ENCODE data around the gene DGKA. TPM values are rescaled to one million over a fixed set of nuclear protein-coding genes. Genes with fewer than 3 reads are reported as not detected.
A peak's percentile ranks its signal among the peaks of the same experiment; 100 is the strongest.
"Not testable (repeated sequence)": the region's sequence is repeated elsewhere in the genome, so short reads cannot be mapped to it uniquely, and the experiment has no call there.

Gene DGKA
- polyA plus RNA-seq, 4 donors, result 13.9 to 23.4 (median 20.0) TPM

DNA sequence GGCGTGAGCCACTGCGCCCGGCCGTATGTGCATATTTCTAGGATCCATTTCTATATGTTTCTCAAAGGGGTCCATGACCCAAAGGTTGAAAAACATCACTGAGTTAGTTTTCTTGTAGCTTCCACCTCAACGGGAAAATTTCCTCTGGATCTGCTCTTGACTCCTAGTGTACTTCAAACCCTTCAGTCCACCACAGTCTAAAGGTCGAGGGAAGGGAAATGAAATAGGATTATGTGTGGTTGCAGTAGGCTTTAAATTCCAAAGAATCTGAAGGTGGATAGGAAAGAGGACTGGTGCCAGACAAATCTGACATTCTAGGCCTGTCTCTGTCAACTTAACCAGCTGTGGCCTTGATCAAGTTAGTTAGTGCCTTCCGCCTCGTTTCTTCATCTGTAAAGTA, 64.4 kb downstream of the DGKA start:
- DNase-seq (ENCODE audit: low read depth in 4 of 4, low spot score in 3 of 4), result no peak

DNA sequence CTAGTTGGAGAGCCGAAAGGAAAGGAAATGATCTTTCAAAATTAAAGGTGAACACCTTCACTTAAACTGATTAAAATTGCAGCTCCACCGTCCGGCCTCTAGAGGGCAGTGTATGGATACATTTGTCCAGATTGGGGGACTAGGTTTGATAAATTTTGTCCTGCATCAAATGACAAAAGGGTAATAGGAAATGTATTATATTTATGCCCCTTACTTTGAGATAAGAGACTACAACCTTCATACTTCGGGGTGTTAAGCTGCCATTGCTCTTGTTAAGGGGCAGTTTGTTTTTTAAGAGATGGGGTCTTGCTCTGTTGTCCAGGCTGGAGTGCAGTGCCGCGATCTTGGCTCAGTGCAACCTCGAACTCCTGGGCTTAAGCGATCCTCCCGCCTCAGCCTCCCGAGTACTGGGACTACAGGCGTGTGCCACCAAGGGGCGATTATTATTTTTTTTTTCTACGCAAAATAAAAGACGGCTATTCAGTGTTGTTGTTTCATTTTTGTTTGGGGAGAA, 65.3 kb downstream of the DGKA start:
- peak in 1 of 4 donors; percentile 63 for DNase-seq (ENCODE audit: low read depth in 4 of 4, low spot score in 3 of 4)

DNA sequence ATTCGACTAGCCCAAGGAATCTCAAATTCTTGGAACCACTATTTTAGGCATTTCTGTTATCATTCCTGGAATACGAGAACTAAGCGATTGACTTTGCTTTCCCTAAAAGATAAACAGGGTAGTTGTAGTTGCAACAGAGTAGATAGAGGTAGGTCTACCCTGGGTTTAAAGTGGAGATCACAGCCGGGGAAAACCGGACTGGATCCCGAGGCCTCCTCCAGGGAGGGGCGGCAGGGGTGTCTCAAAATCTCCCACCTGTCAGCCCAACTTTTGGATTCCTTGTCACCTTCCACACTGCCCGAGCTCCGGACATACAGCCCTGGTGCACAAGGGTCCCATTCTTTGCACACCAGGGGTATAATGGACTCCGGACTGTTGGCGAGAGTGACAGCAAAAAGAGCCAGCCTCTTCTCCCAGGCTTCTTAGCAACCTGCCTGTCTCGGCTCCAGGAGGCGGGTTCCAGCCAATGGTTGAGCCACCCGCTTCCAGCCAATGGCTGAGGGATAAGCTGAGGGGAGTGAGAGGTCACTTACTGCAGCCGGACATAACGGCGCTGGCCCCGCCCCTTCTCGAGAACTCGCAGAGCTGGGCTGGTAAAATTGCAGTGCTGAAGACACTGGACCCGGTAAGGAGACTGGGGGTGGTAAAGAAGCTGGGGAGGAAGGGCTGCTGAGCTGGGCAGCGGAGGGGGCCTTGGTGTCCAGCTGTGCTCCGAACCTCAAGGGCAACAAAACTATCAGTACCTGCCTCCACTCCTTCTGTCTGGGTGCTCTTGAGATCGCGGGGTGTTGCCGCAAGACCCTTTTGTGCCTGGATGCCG, 66.0 kb downstream of the DGKA start, which contains the start of gene SUOX:
Gene SUOX (plus strand): TSS at position 562 of the 820 bp plus-strand sequence. CDS start 4,946 bp downstream, outside the sequence.
- peak; percentile 87 to 95 (median 93) for DNase-seq (ENCODE audit: low read depth in 4 of 4, low spot score in 3 of 4)

DNA sequence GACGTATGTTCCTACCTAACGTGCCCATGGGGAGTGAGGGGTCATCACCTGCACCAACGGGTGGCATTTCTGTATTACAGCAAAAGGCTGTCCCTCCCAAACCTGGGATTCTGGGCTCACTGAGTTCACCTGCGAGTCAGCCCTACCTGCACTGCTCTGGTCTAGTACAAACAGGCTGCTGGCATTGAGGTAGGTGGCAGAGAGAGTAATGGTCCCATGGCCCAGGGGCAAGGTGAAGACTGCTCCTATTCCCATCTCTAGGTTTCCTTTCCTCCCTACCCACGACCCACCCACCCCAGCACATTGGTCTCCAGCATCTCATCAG, 66.5 kb downstream of the DGKA start:
- DNase-seq (ENCODE audit: low read depth in 4 of 4, low spot score in 3 of 4), result no peak

DNA sequence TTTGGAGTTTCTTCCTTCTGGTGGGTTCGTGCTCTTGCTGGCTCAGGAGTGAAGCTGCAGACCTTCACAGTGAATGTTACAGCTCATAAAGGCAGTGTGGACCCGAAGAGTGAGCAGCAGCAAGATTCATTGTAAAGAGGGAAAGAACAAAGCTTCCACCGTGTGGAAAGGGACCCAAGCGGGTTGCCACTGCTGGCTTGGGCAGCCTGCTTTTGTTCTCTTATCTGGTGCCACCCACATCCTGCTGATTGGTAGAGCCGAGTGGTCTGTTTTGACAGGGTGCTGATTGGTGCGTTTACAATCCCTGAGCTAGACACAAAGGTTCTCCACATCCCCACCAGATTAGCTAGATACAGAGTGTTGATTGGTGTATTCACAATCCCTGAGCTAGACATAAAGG, 68.6 kb downstream of the DGKA start:
- DNase-seq (ENCODE audit: low read depth in 4 of 4, low spot score in 3 of 4), result not testable (repeated sequence)

DNA sequence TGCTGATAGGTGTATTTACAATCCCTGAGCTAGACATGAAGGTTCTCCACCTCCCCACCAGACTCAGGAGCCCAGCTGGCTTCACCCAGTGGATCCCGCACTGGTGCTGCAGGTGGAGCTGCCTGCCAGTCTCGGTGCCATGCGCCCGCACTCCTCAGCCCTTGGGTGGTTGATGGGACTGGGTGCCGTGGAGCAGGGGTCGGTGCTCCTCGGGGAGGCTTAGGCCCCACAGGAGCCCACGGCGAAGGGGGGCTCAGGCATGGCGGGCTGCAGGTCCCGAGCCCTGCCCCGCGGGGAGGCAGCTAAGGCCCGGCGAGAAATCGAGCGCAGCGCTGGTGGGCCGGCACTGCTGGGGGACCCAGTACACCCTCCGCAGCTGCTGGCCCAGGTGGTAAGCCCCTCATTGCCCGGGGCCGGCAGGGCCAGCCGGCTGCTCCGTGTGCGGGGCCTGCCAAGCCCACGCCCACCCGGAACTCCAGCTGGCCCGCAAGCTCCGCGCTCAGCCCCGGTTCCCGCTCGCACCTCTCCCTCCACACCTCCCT, 69.1 kb downstream of the DGKA start:
- not testable (repeated sequence) for DNase-seq (ENCODE audit: low read depth in 4 of 4, low spot score in 3 of 4)

DNA sequence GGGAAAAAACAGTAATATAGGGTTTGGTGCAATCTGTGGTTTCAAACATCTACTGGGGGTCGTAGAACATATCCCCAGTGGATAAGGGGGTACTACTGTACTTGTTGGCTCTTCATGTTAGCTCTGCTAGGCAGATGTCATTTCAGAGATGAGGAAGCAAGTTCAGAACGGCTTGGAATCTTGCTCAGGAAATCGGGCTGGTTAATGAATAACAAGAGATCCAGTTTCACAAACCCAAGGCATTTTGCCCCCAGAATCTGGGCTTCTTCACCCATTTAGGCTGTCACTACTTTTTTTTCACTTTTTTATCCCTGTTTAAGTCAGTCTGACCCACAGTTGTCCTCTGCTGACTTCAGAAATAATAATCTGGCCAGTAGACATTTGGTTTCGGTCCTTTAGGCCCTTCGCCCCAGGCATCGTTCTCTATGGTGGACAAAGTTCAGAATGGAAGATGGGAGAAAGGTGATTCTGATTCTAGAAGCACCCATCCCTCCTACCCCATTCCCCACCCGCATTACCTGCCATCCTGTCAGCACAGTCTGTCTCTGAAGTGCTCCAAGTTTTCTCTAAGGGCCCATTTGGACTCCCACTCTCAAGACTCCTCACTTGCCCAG, 70.6 kb downstream of the DGKA start:
- DNase-seq (ENCODE audit: low read depth in 4 of 4, low spot score in 3 of 4), result no peak

DNA sequence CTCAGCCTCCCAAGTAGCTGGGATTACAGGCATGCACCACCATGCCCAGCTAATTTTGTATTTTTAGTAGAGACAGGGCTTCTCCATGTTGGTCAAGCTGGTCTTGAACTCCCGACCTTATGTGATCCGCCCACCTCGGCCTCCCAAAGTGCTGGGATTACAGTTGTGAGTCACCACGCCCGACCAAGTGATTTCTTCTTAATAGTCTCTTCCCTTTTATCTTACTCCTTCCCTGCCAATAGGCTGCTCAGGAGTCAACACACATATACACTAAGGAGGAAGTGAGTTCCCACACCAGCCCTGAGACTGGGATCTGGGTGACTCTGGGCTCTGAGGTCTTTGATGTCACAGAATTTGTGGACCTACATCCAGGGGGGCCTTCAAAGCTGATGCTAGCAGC, 72.4 kb downstream of the DGKA start:
- DNase-seq (ENCODE audit: low read depth in 4 of 4, low spot score in 3 of 4), result not testable (repeated sequence)

Other genes starting within 250 kb of the DGKA start
- gene ITGA7, start 223.3 kb upstream of the DGKA start, polyA plus RNA-seq (ENCODE audit: insufficient read length in 4 of 4), result 10 to 100 TPM; 24.3 to 41.0 (median 29.2) TPM
- gene BLOC1S1, start 215.1 kb upstream of the DGKA start, polyA plus RNA-seq (ENCODE audit: insufficient read length in 4 of 4), result 100 to 1,000 TPM; 103 to 140 (median 113) TPM
- 10 to 100 TPM; 21.5 to 29.6 (median 24.7) TPM for gene RDH5, start 210.8 kb upstream of the DGKA start, polyA plus RNA-seq (ENCODE audit: insufficient read length in 4 of 4)
- 100 to 1,000 TPM; 674 to 736 (median 700) TPM for gene CD63, start 202.2 kb upstream of the DGKA start, polyA plus RNA-seq (ENCODE audit: insufficient read length in 4 of 4)
- 10 to 100 TPM; 22.3 to 25.2 (median 24.5) TPM for gene GDF11, start 188.0 kb upstream of the DGKA start, polyA plus RNA-seq (ENCODE audit: insufficient read length in 4 of 4)
- 100 to 1,000 TPM; 115 to 128 (median 124) TPM for gene SARNP, start 113.4 kb upstream of the DGKA start, polyA plus RNA-seq (ENCODE audit: insufficient read length in 4 of 4)
- 10 to 100 TPM; 30.4 to 35.2 (median 32.6) TPM for gene ORMDL2, start 113.1 kb upstream of the DGKA start, polyA plus RNA-seq (ENCODE audit: insufficient read length in 4 of 4)
- 10 to 100 TPM; 43.8 to 48.3 (median 45.3) TPM for gene DNAJC14, start 101.6 kb upstream of the DGKA start, polyA plus RNA-seq (ENCODE audit: insufficient read length in 4 of 4)
- 1 to 10 TPM in 2 of 4 donors, under 1 TPM in 2; 0.55 to 1.2 (median 0.98) TPM for gene MMP19, start 88.2 kb upstream of the DGKA start, polyA plus RNA-seq (ENCODE audit: insufficient read length in 4 of 4)
- 10 to 100 TPM; 33.6 to 41.2 (median 39.1) TPM for gene PYM1, start 3.3 kb upstream of the DGKA start, polyA plus RNA-seq (ENCODE audit: insufficient read length in 4 of 4)
- gene PMEL, start 34.9 kb downstream of the DGKA start, polyA plus RNA-seq (ENCODE audit: insufficient read length in 4 of 4), result 1 to 10 TPM; 2.1 to 3.5 (median 3.1) TPM
- 10 to 100 TPM; 59.9 to 66.0 (median 63.7) TPM for gene CDK2, start 35.7 kb downstream of the DGKA start, polyA plus RNA-seq (ENCODE audit: insufficient read length in 4 of 4)
- gene RAB5B, start 42.9 kb downstream of the DGKA start, polyA plus RNA-seq (ENCODE audit: insufficient read length in 4 of 4), result 100 to 1,000 TPM; 157 to 181 (median 171) TPM
- 10 to 100 TPM; 44.3 to 52.8 (median 46.7) TPM for gene SUOX, start 66.1 kb downstream of the DGKA start, polyA plus RNA-seq (ENCODE audit: insufficient read length in 4 of 4)
- 10 to 100 TPM; 15.4 to 18.5 (median 17.0) TPM for gene IKZF4, start 89.9 kb downstream of the DGKA start, polyA plus RNA-seq (ENCODE audit: insufficient read length in 4 of 4)
- 100 to 1,000 TPM; 124 to 544 (median 254) TPM for gene RPS26, start 110.8 kb downstream of the DGKA start, polyA plus RNA-seq (ENCODE audit: insufficient read length in 4 of 4)
- gene ERBB3, start 149.0 kb downstream of the DGKA start, polyA plus RNA-seq (ENCODE audit: insufficient read length in 4 of 4), result 10 to 100 TPM; 73.9 to 92.9 (median 83.1) TPM
- 100 to 1,000 TPM; 146 to 157 (median 151) TPM for gene PA2G4, start 173.4 kb downstream of the DGKA start, polyA plus RNA-seq (ENCODE audit: insufficient read length in 4 of 4)
- gene RPL41, start 185.5 kb downstream of the DGKA start, polyA plus RNA-seq (ENCODE audit: insufficient read length in 4 of 4), result 1,000 to 10,000 TPM; 4,780 to 5,144 (median 4,856) TPM
- 1 to 10 TPM; 6.5 to 7.4 (median 7.2) TPM for gene ZC3H10, start 187.1 kb downstream of the DGKA start, polyA plus RNA-seq (ENCODE audit: insufficient read length in 4 of 4)
- gene ESYT1, start 197.1 kb downstream of the DGKA start, polyA plus RNA-seq (ENCODE audit: insufficient read length in 4 of 4), result 10 to 100 TPM; 71.0 to 84.0 (median 79.2) TPM
- 100 to 1,000 TPM; 157 to 173 (median 167) TPM for gene MYL6B, start 221.4 kb downstream of the DGKA start, polyA plus RNA-seq (ENCODE audit: insufficient read length in 4 of 4)
- gene MYL6, start 227.2 kb downstream of the DGKA start, polyA plus RNA-seq (ENCODE audit: insufficient read length in 4 of 4), result 1,000 to 10,000 TPM; 1,704 to 1,897 (median 1,779) TPM